K562 (cell line): ENCODE results near the gene PIK3R6. TPM values are rescaled to one million over a fixed set of nuclear protein-coding genes. Genes with fewer than 3 reads are reported as not detected.

Experiments
- ATAC-seq: fragments of 200-7000 bp; cut with Tn5 transposase; 3 replicates; pipeline ENCODE4 v1.9.1; 2020; ENCODE audit warnings: moderate library complexity
- BruUV-seq: library from RNA; stranded (reverse); fragments of 400-500 nt; replicated peaks from 2 replicates; lab custom pipeline; 2021; lab: Mats Ljungman, UMichigan
- CTCF ChIA-PET: fragments of 300-600 bp; formaldehyde crosslinking; extraction: SDS; loops from one replicate; lab custom pipeline; 2021; ENCODE audit warnings: low intra/inter-chr PET ratio; lab: Yijun Ruan, JAX
- POLR2A ChIA-PET: fragments of 300-600, 350-650 bp; sonication (Branson Sonifier 250); formaldehyde crosslinking; extraction: SDS; loops from one replicate; lab custom pipeline; 2021; ENCODE audit warnings: antibody characterized with exemption, inconsistent platforms; lab: Yijun Ruan, JAX
- DNase-seq, 4 experiments: peaks; one replicate each; pipeline versions ENCODE4 v3.0.0 to v3.0.0-alpha.2; 2011 to 2018; ENCODE audit warnings: low spot score in 3 of 4, mixed read lengths in 3 of 4; ENCODE audit errors: extremely low read depth in 1 of 4
- FAIRE-seq: peaks from 2 replicates; lab custom pipeline; 2011; peaks lifted over from hg19 to GRCh38; lab: Jason Lieb, UNC
- H2AFZ ChIP-seq: 2 replicates; pipeline ENCODE4 v1.6.0; 2011; ENCODE audit warnings: low read depth, low read length, control low read depth, inconsistent platforms
- H3K27ac ChIP-seq: fragments of 200-600 bp; 3 replicates; pipeline ENCODE4 v1.8.0; 2011; ENCODE audit warnings: low read depth, mild to moderate bottlenecking, control low read depth, inconsistent platforms, low read length, moderate library complexity, mixed read lengths; ENCODE audit errors: extremely low read depth
- H3K27me3 ChIP-seq, 2 experiments: fragments of 300-600 bp in 1 of 2; 2 replicates in 1 of 2; 3 replicates in 1 of 2; pipeline versions ENCODE4 v1.6.0 to v1.8.0; 2011; ENCODE audit warnings: inconsistent platforms in 2 of 2, low read length in 2 of 2, mild to moderate bottlenecking in 1 of 2, mixed read lengths in 1 of 2, moderate library complexity in 1 of 2; ENCODE audit not compliant: control insufficient read depth in 2 of 2, insufficient read depth in 2 of 2
- H3K36me3 ChIP-seq: fragments of 300-600 bp; 3 replicates; pipeline ENCODE4 v1.8.0; 2011; ENCODE audit warnings: mild to moderate bottlenecking, low read length, inconsistent platforms; ENCODE audit not compliant: control insufficient read depth, insufficient read depth
- H3K4me1 ChIP-seq, 2 experiments: fragments of 200-600 bp in 1 of 2; replicated peaks in 1 of 2; 2 replicates in 1 of 2; 3 replicates in 1 of 2; pipeline versions ENCODE4 v1.5.1 to v1.8.0; 2011; ENCODE audit warnings: inconsistent platforms in 2 of 2, low read length in 2 of 2, mild to moderate bottlenecking in 1 of 2, mixed read lengths in 1 of 2, moderate library complexity in 1 of 2; ENCODE audit not compliant: control insufficient read depth in 2 of 2, insufficient read depth in 2 of 2
- H3K4me2 ChIP-seq: 2 replicates; pipeline ENCODE4 v1.6.1; 2011; ENCODE audit warnings: low read length, control low read depth, inconsistent platforms, mixed read lengths; ENCODE audit not compliant: insufficient read depth
- H3K4me3 ChIP-seq: fragments of 200-600 bp; sonication (generic), shearing (Covaris generic); 2 replicates; pipeline ENCODE4 v1.5.1; 2016; ENCODE audit warnings: control low read depth, inconsistent platforms
- H3K79me2 ChIP-seq: fragments of 200-600 bp; 3 replicates; pipeline ENCODE4 v1.8.0; 2011; ENCODE audit warnings: low read length, inconsistent platforms; ENCODE audit not compliant: control insufficient read depth, insufficient read depth
- H3K9ac ChIP-seq, 2 experiments: 2 replicates each; pipeline versions ENCODE4 v1.6.0 to v1.6.1; 2011; ENCODE audit warnings: low read depth in 2 of 2, low read length in 2 of 2, control low read depth in 1 of 2, inconsistent platforms in 1 of 2, mild to moderate bottlenecking in 1 of 2, mixed read lengths in 1 of 2; ENCODE audit not compliant: insufficient read depth in 1 of 2
- H3K9me1 ChIP-seq: one replicate; pipeline ENCODE4 v1.6.0; 2011; ENCODE audit warnings: inconsistent platforms, mild to moderate bottlenecking, low read length, moderate library complexity; ENCODE audit not compliant: control insufficient read depth, insufficient read depth
- H3K9me3 ChIP-seq: replicated peaks from 2 replicates; pipeline ENCODE4 v1.5.1; 2011; ENCODE audit warnings: low read depth, low read length, inconsistent platforms; ENCODE audit not compliant: control insufficient read depth, insufficient read depth
- H4K20me1 ChIP-seq: replicated peaks from 2 replicates; pipeline ENCODE4 v1.6.1; 2011; ENCODE audit warnings: low read length, inconsistent platforms, mixed read lengths; ENCODE audit not compliant: control insufficient read depth, insufficient read depth
- ATF6 ChIP-seq: sonication (generic); formaldehyde crosslinking; IDR thresholded peaks from 2 replicates; pipeline ENCODE4 v1.4.0; 2020; ENCODE audit warnings: mild to moderate bottlenecking, missing genetic modification reagents
- HMGN3 ChIP-seq: IDR thresholded peaks from 2 replicates; pipeline ENCODE4 v1.6.1; 2011; ENCODE audit warnings: borderline replicate concordance, low read depth, mild to moderate bottlenecking, mixed read lengths, low read length; ENCODE audit not compliant: insufficient read length; ENCODE audit errors: extremely low read depth
- MBD1 ChIP-seq: fragments of 250-450 bp; sonication (Bioruptor Pico); IDR thresholded peaks from 2 replicates; pipeline ENCODE4 v1.8.0; 2022; ENCODE audit warnings: inconsistent platforms
- NCOA1 ChIP-seq: fragments of 450-650 bp; IDR thresholded peaks from 2 replicates; pipeline ENCODE4 v1.6.1; 2016; ENCODE audit warnings: low read depth
- NFE2 ChIP-seq: IDR thresholded peaks from 2 replicates; pipeline ENCODE4 v1.6.1; 2014; ENCODE audit warnings: antibody characterized with exemption, low read depth
- POU5F1 ChIP-seq: fragments of 150-350 bp; IDR thresholded peaks from 2 replicates; pipeline ENCODE4 v1.6.1; 2014; ENCODE audit warnings: borderline replicate concordance, low read length, low read depth, mild to moderate bottlenecking; ENCODE audit not compliant: partially characterized antibody
- ZNF785 ChIP-seq: fragments of 250-450 bp; sonication (Bioruptor Pico); IDR thresholded peaks from 2 replicates; pipeline ENCODE4 v1.4.0; 2020; ENCODE audit warnings: mild to moderate bottlenecking
- WGBS: fragments of 100-300 bp; shearing (Covaris generic); methylation state at CpG from one replicate; pipeline ENCODE4 v1.1.6; 2016; ENCODE audit warnings: low coverage, mixed read lengths; ENCODE audit not compliant: insufficient coverage; ENCODE audit errors: missing lambda C conversion rate; 5-methylcytosine and 5-hydroxymethylcytosine counted together
- in situ Hi-C: fragments of 300-500 bp; cut with MboI; formaldehyde crosslinking; loops from 4 replicates; pipeline ENCODE4 v1.15.0; 2018; ENCODE audit warnings: inconsistent platforms, mixed read lengths
- intact Hi-C: fragments of 100-400 bp; cut with micrococcal nuclease; formaldehyde crosslinking; loops from 2 replicates; pipeline ENCODE4 v1.14.2; 2022
- polyA plus RNA-seq, 8 experiments: library from polyadenylated mRNA; depleted of rRNA in 4 of 8; stranded (reverse) in 5 of 8; unstranded in 3 of 8; fragments of >200 nt; fragmentation: Nextera tagmentation in 2 of 8; fragmentation: Illumina TruSeq in 1 of 8; extraction: Ambion mirVana in 2 of 8; extraction: Trizol in 1 of 8; gene quantifications; 2 replicates each; pipeline versions ENCODE4 v1.2.1 to v1.2.3, GENCODE V29; 2011 to 2014; ENCODE audit warnings: inconsistent platforms in 1 of 8, missing spikeins in 1 of 8
- total RNA-seq, 7 experiments: library from RNA; depleted of rRNA in 6 of 7; stranded (reverse); fragments of >200 nt in 6 of 7; fragmentation: Illumina TruSeq in 2 of 7; extraction: Trizol in 2 of 7; gene quantifications; 2 replicates each; pipeline versions ENCODE4 v1.2.1 to v1.2.3, GENCODE V29; 2011 to 2021; ENCODE audit warnings: low replicate concordance in 1 of 7
- TF ChIP-seq, protein P1 (sequence below): fragments of 200-800 bp; sonication (Bioruptor generic); IDR thresholded peaks from 2 replicates; pipeline ENCODE4 v1.6.1; 2016; ENCODE audit warnings: missing genetic modification characterization, missing compliant biosample characterization
- TF ChIP-seq, protein P2 (sequence below), 2 experiments: fragments of 200-800 bp in 1 of 2; sonication (Bioruptor generic) in 1 of 2; sonication (generic) in 1 of 2; formaldehyde crosslinking in 1 of 2; IDR thresholded peaks in 1 of 2; conservative IDR thresholded peaks in 1 of 2; 2 replicates each; pipeline versions ENCODE4 v1.5.0 to v1.6.1; 2016 to 2020; ENCODE audit warnings: missing compliant biosample characterization in 1 of 2, missing genetic modification characterization in 1 of 2, missing genetic modification reagents in 1 of 2

The PIK3R6 gene
- total and polyA plus RNA-seq, 9 of the 15 experiments (the other 6 are each of a cell fraction or from before 2014, with no cell fraction given) = 0.04 TPM; not detected in 8

GRCh38 chr17:8792646-8793045, 74.8 kb downstream of the PIK3R6 start:
- no peaks in the 10 kb centered on the region for H3K9me1 ChIP-seq
- H4K20me1 ChIP-seq = no peaks in the 10 kb centered on the region
- H3K4me1 ChIP-seq = no peaks in the 10 kb centered on the region
- ChIA-PET POLR2A (no interaction called here), CTCF (no interaction called here)
- FAIRE-seq (no peak), DNase-seq (no peak), ATAC-seq (no peak)
- no peak overlapping the region for H3K4me2 ChIP-seq
- intact Hi-C loops = no loop called here
- H3K27me3 ChIP-seq = peaks cover 11 to 19% of the 10 kb centered on the region in 2 experiments; a peak in 4 of 5 replicates
- 7% methylated on average over 3 of the region's 6 CpGs for WGBS
- H3K79me2 ChIP-seq = no peaks in the 10 kb centered on the region
- no peak overlapping the region for H3K4me3 ChIP-seq
- in situ Hi-C loops = loop anchor here (25.0 kb wide), 1 partner anchor 730 kb away; no protein-coding TSS in a partner anchor
- no peaks in the 10 kb centered on the region for H3K36me3 ChIP-seq
- no TSS peak for BruUV-seq
- H3K9ac ChIP-seq = no peak overlapping the region
- H3K27ac ChIP-seq = no peak overlapping the region
- no peaks in the 10 kb centered on the region for H3K9me3 ChIP-seq
- no peak overlapping the region for H2AFZ ChIP-seq
- TF ChIP-seq MBD1 (CRISPR knock-in tag) (no peak), NCOA1 (no peak), ATF6 (CRISPR knock-in tag) (no peak), ZNF785 (no peak), NFE2 (no peak), HMGN3 (no peak), POU5F1 (no peak)
- TF ChIP-seq, protein P1, sequence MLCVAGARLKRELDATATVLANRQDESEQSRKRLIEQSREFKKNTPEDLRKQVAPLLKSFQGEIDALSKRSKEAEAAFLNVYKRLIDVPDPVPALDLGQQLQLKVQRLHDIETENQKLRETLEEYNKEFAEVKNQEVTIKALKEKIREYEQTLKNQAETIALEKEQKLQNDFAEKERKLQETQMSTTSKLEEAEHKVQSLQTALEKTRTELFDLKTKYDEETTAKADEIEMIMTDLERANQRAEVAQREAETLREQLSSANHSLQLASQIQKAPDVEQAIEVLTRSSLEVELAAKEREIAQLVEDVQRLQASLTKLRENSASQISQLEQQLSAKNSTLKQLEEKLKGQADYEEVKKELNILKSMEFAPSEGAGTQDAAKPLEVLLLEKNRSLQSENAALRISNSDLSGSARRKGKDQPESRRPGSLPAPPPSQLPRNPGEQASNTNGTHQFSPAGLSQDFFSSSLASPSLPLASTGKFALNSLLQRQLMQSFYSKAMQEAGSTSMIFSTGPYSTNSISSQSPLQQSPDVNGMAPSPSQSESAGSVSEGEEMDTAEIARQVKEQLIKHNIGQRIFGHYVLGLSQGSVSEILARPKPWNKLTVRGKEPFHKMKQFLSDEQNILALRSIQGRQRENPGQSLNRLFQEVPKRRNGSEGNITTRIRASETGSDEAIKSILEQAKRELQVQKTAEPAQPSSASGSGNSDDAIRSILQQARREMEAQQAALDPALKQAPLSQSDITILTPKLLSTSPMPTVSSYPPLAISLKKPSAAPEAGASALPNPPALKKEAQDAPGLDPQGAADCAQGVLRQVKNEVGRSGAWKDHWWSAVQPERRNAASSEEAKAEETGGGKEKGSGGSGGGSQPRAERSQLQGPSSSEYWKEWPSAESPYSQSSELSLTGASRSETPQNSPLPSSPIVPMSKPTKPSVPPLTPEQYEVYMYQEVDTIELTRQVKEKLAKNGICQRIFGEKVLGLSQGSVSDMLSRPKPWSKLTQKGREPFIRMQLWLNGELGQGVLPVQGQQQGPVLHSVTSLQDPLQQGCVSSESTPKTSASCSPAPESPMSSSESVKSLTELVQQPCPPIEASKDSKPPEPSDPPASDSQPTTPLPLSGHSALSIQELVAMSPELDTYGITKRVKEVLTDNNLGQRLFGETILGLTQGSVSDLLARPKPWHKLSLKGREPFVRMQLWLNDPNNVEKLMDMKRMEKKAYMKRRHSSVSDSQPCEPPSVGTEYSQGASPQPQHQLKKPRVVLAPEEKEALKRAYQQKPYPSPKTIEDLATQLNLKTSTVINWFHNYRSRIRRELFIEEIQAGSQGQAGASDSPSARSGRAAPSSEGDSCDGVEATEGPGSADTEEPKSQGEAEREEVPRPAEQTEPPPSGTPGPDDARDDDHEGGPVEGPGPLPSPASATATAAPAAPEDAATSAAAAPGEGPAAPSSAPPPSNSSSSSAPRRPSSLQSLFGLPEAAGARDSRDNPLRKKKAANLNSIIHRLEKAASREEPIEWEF (CRISPR knock-in tag) = no peak
- TF ChIP-seq, protein P2, sequence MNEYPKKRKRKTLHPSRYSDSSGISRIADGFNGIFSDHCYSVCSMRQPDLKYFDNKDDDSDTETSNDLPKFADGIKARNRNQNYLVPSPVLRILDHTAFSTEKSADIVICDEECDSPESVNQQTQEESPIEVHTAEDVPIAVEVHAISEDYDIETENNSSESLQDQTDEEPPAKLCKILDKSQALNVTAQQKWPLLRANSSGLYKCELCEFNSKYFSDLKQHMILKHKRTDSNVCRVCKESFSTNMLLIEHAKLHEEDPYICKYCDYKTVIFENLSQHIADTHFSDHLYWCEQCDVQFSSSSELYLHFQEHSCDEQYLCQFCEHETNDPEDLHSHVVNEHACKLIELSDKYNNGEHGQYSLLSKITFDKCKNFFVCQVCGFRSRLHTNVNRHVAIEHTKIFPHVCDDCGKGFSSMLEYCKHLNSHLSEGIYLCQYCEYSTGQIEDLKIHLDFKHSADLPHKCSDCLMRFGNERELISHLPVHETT (CRISPR knock-in tag; conservative IDR thresholded peaks at IDR 0.05 in 1 of 2, IDR thresholded peaks at IDR 0.05 in 1 of 2) = no peak
